ENCODE results near the gene MADD. TPM values are rescaled to one million over a fixed set of nuclear protein-coding genes. Genes with fewer than 3 reads are reported as not detected.

The MADD gene
- total and polyA plus RNA-seq, 2 experiments from 2014 or later = 13.4 to 43.8 TPM

- TF ChIP-seq POLR2AphosphoS5 (IDR thresholded peaks at IDR 0.05; ENCODE audit: low read depth) = no peak
- no peak for TF ChIP-seq CREB1 (CRISPR knock-in tag; IDR thresholded peaks at IDR 0.05; ENCODE audit: low read depth)
Observed at GRCh38 chr11:47251751-47252150, 18.2 kb upstream of the MADD start (continued).

GRCh38 chr11:47253660-47254059, 16.3 kb upstream of the MADD start:
- no peaks in the 10 kb centered on the region for H3K36me3 Mint-ChIP-seq (ENCODE audit: low read depth)
- Histone ChIP-seq H3K79me2 (replicated peaks; ENCODE audit: insufficient read depth) (peaks cover 16% of the 10 kb centered on the region), H3F3A (replicated peaks; ENCODE audit: low read depth) (peaks cover 7% of the 10 kb centered on the region), H3K27ac (ENCODE audit: low read depth) (no peak overlapping the region), H3K9me2 (ENCODE audit: insufficient read depth) (no peaks in the 10 kb centered on the region), H3K4me3 (no peak overlapping the region), H3K4me2 (no peak overlapping the region), H3K27me3 (ENCODE audit: insufficient read depth) (no peaks in the 10 kb centered on the region), H2AFZ (no peak overlapping the region), H3K4me1 (ENCODE audit: insufficient read depth) (peaks cover 24% of the 10 kb centered on the region), H3K36me3 (ENCODE audit: insufficient read depth) (no peaks in the 10 kb centered on the region), H4K20me1 (replicated peaks; ENCODE audit: insufficient read depth) (no peaks in the 10 kb centered on the region)
- no peak overlapping the region for H3K4me3 Mint-ChIP-seq
- H3K9me3 Mint-ChIP-seq = no peaks in the 10 kb centered on the region
- no peak for ATAC-seq
- H3K27me3 Mint-ChIP-seq (ENCODE audit: insufficient read depth, low read depth, poor library complexity) = peaks cover 2% of the 10 kb centered on the region
- no peak for DNase-seq (ENCODE audit: low spot score)
- no peak for TF ChIP-seq ETS1 (IDR thresholded peaks at IDR 0.05)
- no peak for TF ChIP-seq REST (IDR thresholded peaks at IDR 0.05; ENCODE audit: unreplicated experiment)
- TF ChIP-seq JUNB (IDR thresholded peaks at IDR 0.05; ENCODE audit: unreplicated experiment) = no peak
- H3K4me1 Mint-ChIP-seq = peaks cover 30% of the 10 kb centered on the region
- H3K27ac Mint-ChIP-seq = no peak overlapping the region

- H3K36me3 Mint-ChIP-seq (ENCODE audit: low read depth) = no peaks in the 10 kb centered on the region
- Histone ChIP-seq H2AFZ (no peak overlapping the region), H3K9me2 (ENCODE audit: insufficient read depth) (no peaks in the 10 kb centered on the region), H3K4me1 (ENCODE audit: insufficient read depth) (peaks cover 30% of the 10 kb centered on the region), H3F3A (replicated peaks; ENCODE audit: low read depth) (peaks cover 13% of the 10 kb centered on the region), H3K4me2 (no peak overlapping the region), H3K27me3 (ENCODE audit: insufficient read depth) (no peaks in the 10 kb centered on the region), H3K79me2 (replicated peaks; ENCODE audit: insufficient read depth) (peaks cover 13% of the 10 kb centered on the region), H3K4me3 (no peak overlapping the region), H3K36me3 (ENCODE audit: insufficient read depth) (no peaks in the 10 kb centered on the region), H3K27ac (ENCODE audit: low read depth) (no peak overlapping the region), H4K20me1 (replicated peaks; ENCODE audit: insufficient read depth) (no peaks in the 10 kb centered on the region)
- H3K4me3 Mint-ChIP-seq = no peak overlapping the region
- H3K27ac Mint-ChIP-seq = peak overlapping the region; percentile 30
- no peak for ATAC-seq
- H3K9me3 Mint-ChIP-seq = no peaks in the 10 kb centered on the region
- H3K4me1 Mint-ChIP-seq = peaks cover 35% of the 10 kb centered on the region
- no peak for DNase-seq (ENCODE audit: low spot score)
- H3K27me3 Mint-ChIP-seq (ENCODE audit: insufficient read depth, low read depth, poor library complexity) = peaks cover 2% of the 10 kb centered on the region
- TF ChIP-seq EZH2phosphoT487 (IDR thresholded peaks at IDR 0.05; ENCODE audit: unreplicated experiment) = no peak
- no peak for TF ChIP-seq NANOG (IDR thresholded peaks at IDR 0.05; ENCODE audit: borderline replicate concordance)
- no peak for TF ChIP-seq JUNB (IDR thresholded peaks at IDR 0.05; ENCODE audit: unreplicated experiment)
- no peak for TF ChIP-seq REST (IDR thresholded peaks at IDR 0.05; ENCODE audit: unreplicated experiment)
- no peak for TF ChIP-seq CREB1 (CRISPR knock-in tag; IDR thresholded peaks at IDR 0.05; ENCODE audit: low read depth)
- no peak for TF ChIP-seq STAT1 (IDR thresholded peaks at IDR 0.05; ENCODE audit: unreplicated experiment)
- no peak for TF ChIP-seq ZNF331 (CRISPR knock-in tag; IDR thresholded peaks at IDR 0.05; ENCODE audit: low read depth)
Observed at GRCh38 chr11:47254386-47254785, 15.5 kb upstream of the MADD start.

Measured in GM23338 (cell line).